Measurements from ENCODE around the gene TGFBR3L. TPM values are rescaled to one million over a fixed set of nuclear protein-coding genes. Genes with fewer than 3 reads are reported as not detected.

The TGFBR3L gene
- total and polyA plus RNA-seq, 2 of the 8 experiments (the other 6 are each of a cell fraction or from before 2014, with no cell fraction given), result 3.1 to 3.7 TPM

DNA sequence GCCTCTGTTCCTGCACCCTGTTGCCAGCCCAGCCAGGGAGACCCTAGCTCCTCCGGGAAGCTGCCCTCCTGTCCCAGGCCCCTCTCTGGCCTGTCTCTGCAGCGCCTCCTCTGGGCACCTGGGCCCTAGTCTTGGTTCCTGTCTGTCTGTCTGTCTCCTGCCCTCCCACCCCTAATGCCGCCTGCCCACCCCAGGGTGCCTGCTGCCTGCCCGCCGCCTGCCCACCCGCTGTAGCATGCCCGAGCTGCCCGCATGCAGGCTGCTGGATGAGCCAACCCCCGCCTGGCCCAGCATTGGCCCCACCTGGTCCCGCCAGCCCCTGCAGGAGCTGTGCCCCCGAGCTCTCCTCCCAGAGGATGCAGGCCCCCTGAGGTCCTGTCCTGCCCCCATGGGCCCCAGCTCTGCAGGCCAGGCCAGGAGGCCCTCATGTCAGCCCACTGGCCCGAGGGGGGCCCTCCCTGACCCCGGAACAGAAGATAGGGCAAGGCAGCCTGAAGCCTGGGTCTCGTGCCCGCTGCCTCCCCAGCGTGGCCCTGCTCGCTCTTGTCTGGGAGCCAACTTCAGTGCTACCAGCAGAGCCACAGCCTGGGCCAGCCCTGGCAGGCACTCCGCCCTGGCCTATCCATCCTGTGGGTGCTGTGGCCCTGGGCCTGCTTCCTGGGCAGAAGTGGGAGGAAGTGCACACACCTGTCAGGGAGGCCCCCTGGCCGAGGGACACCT is 5.7 kb upstream of the TGFBR3L start (continued):
- TF ChIP-seq JUN (IDR thresholded peaks at IDR 0.05; ENCODE audit: low read depth, low read length) (no peak), ASH2L (IDR thresholded peaks at IDR 0.05; ENCODE audit: low read length) (no peak), EP300 (IDR thresholded peaks at IDR 0.05; ENCODE audit: borderline replicate concordance in 1 of 2, low read depth in 2 of 2, low read length in 2 of 2) (no peak)
- TF ChIP-seq, protein P1, sequence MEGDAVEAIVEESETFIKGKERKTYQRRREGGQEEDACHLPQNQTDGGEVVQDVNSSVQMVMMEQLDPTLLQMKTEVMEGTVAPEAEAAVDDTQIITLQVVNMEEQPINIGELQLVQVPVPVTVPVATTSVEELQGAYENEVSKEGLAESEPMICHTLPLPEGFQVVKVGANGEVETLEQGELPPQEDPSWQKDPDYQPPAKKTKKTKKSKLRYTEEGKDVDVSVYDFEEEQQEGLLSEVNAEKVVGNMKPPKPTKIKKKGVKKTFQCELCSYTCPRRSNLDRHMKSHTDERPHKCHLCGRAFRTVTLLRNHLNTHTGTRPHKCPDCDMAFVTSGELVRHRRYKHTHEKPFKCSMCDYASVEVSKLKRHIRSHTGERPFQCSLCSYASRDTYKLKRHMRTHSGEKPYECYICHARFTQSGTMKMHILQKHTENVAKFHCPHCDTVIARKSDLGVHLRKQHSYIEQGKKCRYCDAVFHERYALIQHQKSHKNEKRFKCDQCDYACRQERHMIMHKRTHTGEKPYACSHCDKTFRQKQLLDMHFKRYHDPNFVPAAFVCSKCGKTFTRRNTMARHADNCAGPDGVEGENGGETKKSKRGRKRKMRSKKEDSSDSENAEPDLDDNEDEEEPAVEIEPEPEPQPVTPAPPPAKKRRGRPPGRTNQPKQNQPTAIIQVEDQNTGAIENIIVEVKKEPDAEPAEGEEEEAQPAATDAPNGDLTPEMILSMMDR (IDR thresholded peaks at IDR 0.05; ENCODE audit: control extremely low read depth in 1 of 3, insufficient read depth in 1 of 3, low read depth in 1 of 3, low read length in 3 of 3), result peak; percentile 30 to 44 (median 32)
- TF ChIP-seq, protein P2, sequence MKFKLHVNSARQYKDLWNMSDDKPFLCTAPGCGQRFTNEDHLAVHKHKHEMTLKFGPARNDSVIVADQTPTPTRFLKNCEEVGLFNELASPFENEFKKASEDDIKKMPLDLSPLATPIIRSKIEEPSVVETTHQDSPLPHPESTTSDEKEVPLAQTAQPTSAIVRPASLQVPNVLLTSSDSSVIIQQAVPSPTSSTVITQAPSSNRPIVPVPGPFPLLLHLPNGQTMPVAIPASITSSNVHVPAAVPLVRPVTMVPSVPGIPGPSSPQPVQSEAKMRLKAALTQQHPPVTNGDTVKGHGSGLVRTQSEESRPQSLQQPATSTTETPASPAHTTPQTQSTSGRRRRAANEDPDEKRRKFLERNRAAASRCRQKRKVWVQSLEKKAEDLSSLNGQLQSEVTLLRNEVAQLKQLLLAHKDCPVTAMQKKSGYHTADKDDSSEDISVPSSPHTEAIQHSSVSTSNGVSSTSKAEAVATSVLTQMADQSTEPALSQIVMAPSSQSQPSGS (IDR thresholded peaks at IDR 0.05; ENCODE audit: low read length), result no peak

All from H1 (cell line).